ENCODE data around the gene BAX. TPM values are rescaled to one million over a fixed set of nuclear protein-coding genes. Genes with fewer than 3 reads are reported as not detected.
"Not testable (repeated sequence)": the region's sequence is repeated elsewhere in the genome, so short reads cannot be mapped to it uniquely, and the experiment has no call there.

Gene BAX
- total and polyA plus RNA-seq, 2 donors (not counting 1 experiment from before 2014, with no cell fraction given), result 95.3 to 109 TPM

DNA sequence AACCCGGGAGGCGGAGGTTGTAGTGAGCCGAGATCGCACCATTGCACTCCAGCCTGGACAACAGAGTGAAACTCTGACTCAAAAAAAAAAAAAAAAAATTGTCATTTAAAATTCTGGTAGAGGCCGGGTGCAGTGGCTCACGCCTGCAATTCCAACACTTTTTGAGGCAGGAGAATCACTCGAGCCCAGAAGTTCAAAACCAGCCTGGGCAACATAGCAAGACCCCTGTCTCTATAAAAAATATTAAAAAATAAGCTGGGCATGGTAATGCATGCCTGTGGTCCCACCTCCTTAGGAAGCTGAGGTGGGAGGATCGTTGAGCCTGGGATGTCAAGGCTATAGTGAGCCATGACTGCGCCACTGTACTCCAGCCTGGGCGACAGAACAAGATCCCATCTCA lies 48.4 kb upstream of the BAX start:
- H3K27ac Mint-ChIP-seq, result no peak overlapping the region
- H3K79me2 ChIP-seq (ENCODE audit: control insufficient read depth, insufficient read depth, low read length), result peaks cover 17% of the 10 kb centered on the region
- POLR2A ChIA-PET, result interaction anchor here (0.7 kb wide), 2 partner anchors 47 to 652 kb away, joined by 3 to 6 read pairs; no protein-coding TSS in a partner anchor

DNA sequence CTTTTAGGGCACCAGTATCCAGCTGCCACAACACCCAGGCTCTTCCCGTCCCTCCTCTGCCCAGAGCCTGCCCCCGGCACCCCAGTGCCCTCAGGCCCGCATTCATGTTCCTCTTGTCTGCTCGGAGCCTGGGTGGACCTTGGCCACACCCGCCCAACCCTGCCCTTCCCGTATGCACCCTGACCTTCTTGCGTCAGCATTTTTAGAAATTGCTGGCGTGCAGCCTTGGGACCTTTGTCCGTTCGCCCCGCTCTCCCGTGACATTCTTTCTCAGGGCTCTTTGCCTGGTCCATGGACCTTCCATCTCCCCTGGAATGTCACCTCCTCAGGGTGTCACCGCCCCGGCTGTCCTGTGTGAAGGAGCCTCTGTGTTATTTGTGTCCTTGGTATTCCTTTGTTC lies 47.0 kb upstream of the BAX start:
- Histone ChIP-seq H4K20me1 (ENCODE audit: control insufficient read depth, insufficient read depth, low read length, poor library complexity, severe bottlenecking) (peaks cover 5% of the 10 kb centered on the region), H3K4me2 (replicated peaks; ENCODE audit: low read depth, low read length, poor library complexity, severe bottlenecking) (no peak overlapping the region), H3K9me3 (ENCODE audit: control extremely low read depth in 1 of 3, control insufficient read depth in 2 of 3, insufficient read depth in 1 of 3, low read length in 2 of 3) (peaks cover 0 to under 1% (median 0%) of the 10 kb centered on the region in 3 donors), H2AFZ (ENCODE audit: insufficient read depth, low read depth, low read length, poor library complexity, severe bottlenecking) (no peak overlapping the region), H3K4me3 (ENCODE audit: control extremely low read depth in 1 of 5, extremely low read depth in 1 of 5, insufficient read depth in 1 of 5, low read depth in 2 of 5, low read length in 4 of 5) (no peak overlapping the region), H3K4me1 (ENCODE audit: control insufficient read depth in 2 of 2, insufficient read depth in 2 of 2, low read length in 2 of 2) (peaks cover 4 to 8% of the 10 kb centered on the region in 2 donors), H3K36me3 (replicated peaks in 1 of 2; ENCODE audit: control extremely low read depth in 1 of 2, control insufficient read depth in 1 of 2, extremely low read depth in 1 of 2, insufficient read depth in 2 of 2, low read length in 1 of 2) (peaks cover 17 to 44% of the 10 kb centered on the region in 2 experiments), H3K27me3 (replicated peaks in 1 of 4; ENCODE audit: control extremely low read depth in 1 of 4, control insufficient read depth in 3 of 4, insufficient read depth in 4 of 4, low read length in 3 of 4) (no peaks in the 10 kb centered on the region), H3K9ac (ENCODE audit: low read length) (no peak overlapping the region), H3K79me2 (ENCODE audit: control insufficient read depth, insufficient read depth, low read length) (peaks cover 7% of the 10 kb centered on the region), H3K27ac (ENCODE audit: low read length in 2 of 2) (no peak overlapping the region)
- intact Hi-C loops (cut with micrococcal nuclease), result no loop called here
- Mint-ChIP-seq H3K9me3 (ENCODE audit: insufficient read depth) (no peaks in the 10 kb centered on the region), H3K27me3 (no peaks in the 10 kb centered on the region), H3K4me3 (no peak overlapping the region), H3K27ac (no peak overlapping the region), H3K4me1 (peaks cover 4% of the 10 kb centered on the region)
- no peak for TF ChIP-seq EZH2 (IDR thresholded peaks at IDR 0.05; ENCODE audit: borderline replicate concordance, insufficient read depth, low read depth, low read length, poor library complexity, severe bottlenecking)
- TF ChIP-seq, protein P1, sequence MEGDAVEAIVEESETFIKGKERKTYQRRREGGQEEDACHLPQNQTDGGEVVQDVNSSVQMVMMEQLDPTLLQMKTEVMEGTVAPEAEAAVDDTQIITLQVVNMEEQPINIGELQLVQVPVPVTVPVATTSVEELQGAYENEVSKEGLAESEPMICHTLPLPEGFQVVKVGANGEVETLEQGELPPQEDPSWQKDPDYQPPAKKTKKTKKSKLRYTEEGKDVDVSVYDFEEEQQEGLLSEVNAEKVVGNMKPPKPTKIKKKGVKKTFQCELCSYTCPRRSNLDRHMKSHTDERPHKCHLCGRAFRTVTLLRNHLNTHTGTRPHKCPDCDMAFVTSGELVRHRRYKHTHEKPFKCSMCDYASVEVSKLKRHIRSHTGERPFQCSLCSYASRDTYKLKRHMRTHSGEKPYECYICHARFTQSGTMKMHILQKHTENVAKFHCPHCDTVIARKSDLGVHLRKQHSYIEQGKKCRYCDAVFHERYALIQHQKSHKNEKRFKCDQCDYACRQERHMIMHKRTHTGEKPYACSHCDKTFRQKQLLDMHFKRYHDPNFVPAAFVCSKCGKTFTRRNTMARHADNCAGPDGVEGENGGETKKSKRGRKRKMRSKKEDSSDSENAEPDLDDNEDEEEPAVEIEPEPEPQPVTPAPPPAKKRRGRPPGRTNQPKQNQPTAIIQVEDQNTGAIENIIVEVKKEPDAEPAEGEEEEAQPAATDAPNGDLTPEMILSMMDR (IDR thresholded peaks at IDR 0.05), result no peak
- DNase-seq, result no peak
- 96% methylated on average over 12 of the region's 14 CpGs for WGBS (ENCODE audit: insufficient coverage)
- ChIA-PET POLR2A (no interaction called here), CTCF (no interaction called here)
- no peak for ATAC-seq (ENCODE audit: low read depth)

More for the DNA sequence above, 48.4 kb upstream of the BAX start:
- DNase-seq (no peak), ATAC-seq (ENCODE audit: low read depth) (no peak)
- H3K4me2 ChIP-seq (replicated peaks; ENCODE audit: low read depth, low read length, poor library complexity, severe bottlenecking), result no peak overlapping the region
- intact Hi-C loops (cut with micrococcal nuclease), result no loop called here
- H3K4me1 Mint-ChIP-seq, result peaks cover 12% of the 10 kb centered on the region
- no peaks in the 10 kb centered on the region for H3K9me3 Mint-ChIP-seq (ENCODE audit: insufficient read depth)
- H3K4me3 Mint-ChIP-seq, result no peak overlapping the region
- no peaks in the 10 kb centered on the region for H3K27me3 Mint-ChIP-seq
- TF ChIP-seq, protein P1 (IDR thresholded peaks at IDR 0.05), result no peak
- no peak for TF ChIP-seq EZH2 (IDR thresholded peaks at IDR 0.05; ENCODE audit: borderline replicate concordance, insufficient read depth, low read depth, low read length, poor library complexity, severe bottlenecking)
- no peak overlapping the region for H3K27ac ChIP-seq (ENCODE audit: low read length in 2 of 2)
- WGBS (ENCODE audit: insufficient coverage), result 100% methylated on average over 1 of the region's 10 CpGs
- peaks cover 15 to 39% of the 10 kb centered on the region in 2 experiments for H3K36me3 ChIP-seq (replicated peaks in 1 of 2; ENCODE audit: control extremely low read depth in 1 of 2, control insufficient read depth in 1 of 2, extremely low read depth in 1 of 2, insufficient read depth in 2 of 2, low read length in 1 of 2)
- no peak overlapping the region for H3K4me3 ChIP-seq (ENCODE audit: control extremely low read depth in 1 of 5, extremely low read depth in 1 of 5, insufficient read depth in 1 of 5, low read depth in 2 of 5, low read length in 4 of 5)
- H3K9ac ChIP-seq (ENCODE audit: low read length), result no peak overlapping the region
- peaks cover 5 to 14% of the 10 kb centered on the region in 2 donors for H3K4me1 ChIP-seq (ENCODE audit: control insufficient read depth in 2 of 2, insufficient read depth in 2 of 2, low read length in 2 of 2)
- no peaks in the 10 kb centered on the region for H3K9me3 ChIP-seq (ENCODE audit: control extremely low read depth in 1 of 3, control insufficient read depth in 2 of 3, insufficient read depth in 1 of 3, low read length in 2 of 3)
- H2AFZ ChIP-seq (ENCODE audit: insufficient read depth, low read depth, low read length, poor library complexity, severe bottlenecking), result no peak overlapping the region
- CTCF ChIA-PET, result no interaction called here
- no peaks in the 10 kb centered on the region for H3K27me3 ChIP-seq (replicated peaks in 1 of 4; ENCODE audit: control extremely low read depth in 1 of 4, control insufficient read depth in 3 of 4, insufficient read depth in 4 of 4, low read length in 3 of 4)
- peaks cover 8% of the 10 kb centered on the region for H4K20me1 ChIP-seq (ENCODE audit: control insufficient read depth, insufficient read depth, low read length, poor library complexity, severe bottlenecking)

DNA sequence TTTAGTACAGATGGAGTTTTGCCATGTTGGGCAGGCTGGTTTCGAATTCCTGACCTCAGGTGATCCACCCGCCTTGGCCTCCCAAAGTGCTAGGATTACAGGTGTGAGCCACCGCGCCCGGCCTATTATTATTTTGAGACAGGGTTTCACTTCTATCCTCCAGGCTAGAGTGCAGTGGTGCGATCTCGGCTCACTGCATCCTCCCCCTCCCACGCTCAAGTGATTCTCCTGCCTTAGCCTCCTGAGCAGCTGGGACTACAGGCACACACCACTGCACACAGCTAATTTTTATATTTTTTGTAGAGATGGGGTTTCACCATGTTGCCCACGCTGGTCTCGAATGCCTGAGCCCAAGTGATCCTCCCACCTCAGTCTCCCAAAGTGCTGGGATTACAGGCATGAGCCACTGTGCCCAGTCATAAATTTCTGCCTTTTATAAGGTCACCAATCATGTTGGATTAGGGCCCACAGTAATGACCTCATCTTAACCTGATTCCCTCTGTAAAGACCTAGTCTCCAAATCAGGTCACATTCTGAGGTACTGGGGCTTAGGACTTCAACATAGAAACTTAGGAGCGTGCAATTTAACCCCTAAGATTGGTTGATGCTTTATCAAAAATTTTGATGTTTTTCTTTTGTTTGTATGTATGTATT lies 45.1 kb upstream of the BAX start:
- H2AFZ ChIP-seq (ENCODE audit: insufficient read depth, low read depth, low read length, poor library complexity, severe bottlenecking); H3K4me3 ChIP-seq (ENCODE audit: control extremely low read depth in 1 of 5, extremely low read depth in 1 of 5, insufficient read depth in 1 of 5, low read depth in 2 of 5, low read length in 4 of 5); H3K4me1 Mint-ChIP-seq; DNase-seq; H3K9me3 Mint-ChIP-seq (ENCODE audit: insufficient read depth); H3K27me3 Mint-ChIP-seq; H3K9ac ChIP-seq (ENCODE audit: low read length); H3K9me3 ChIP-seq (ENCODE audit: control extremely low read depth in 1 of 3, control insufficient read depth in 2 of 3, insufficient read depth in 1 of 3, low read length in 2 of 3); H3K4me1 ChIP-seq (ENCODE audit: control insufficient read depth in 2 of 2, insufficient read depth in 2 of 2, low read length in 2 of 2); H4K20me1 ChIP-seq (ENCODE audit: control insufficient read depth, insufficient read depth, low read length, poor library complexity, severe bottlenecking); H3K4me3 Mint-ChIP-seq; H3K27me3 ChIP-seq (replicated peaks in 1 of 4; ENCODE audit: control extremely low read depth in 1 of 4, control insufficient read depth in 3 of 4, insufficient read depth in 4 of 4, low read length in 3 of 4); intact Hi-C loops (cut with micrococcal nuclease); H3K4me2 ChIP-seq (replicated peaks; ENCODE audit: low read depth, low read length, poor library complexity, severe bottlenecking); H3K79me2 ChIP-seq (ENCODE audit: control insufficient read depth, insufficient read depth, low read length); H3K27ac ChIP-seq (ENCODE audit: low read length in 2 of 2): not testable (repeated sequence)
- H3K27ac Mint-ChIP-seq, result peak overlapping the region; percentile 20
- ATAC-seq (ENCODE audit: low read depth), result peak; percentile 24
- POLR2A ChIA-PET, result interaction anchor here (0.7 kb wide), 1 partner anchor 862 kb away, joined by 5 read pairs; no protein-coding TSS in a partner anchor
- peaks cover 15 to 56% of the 10 kb centered on the region in 2 experiments for H3K36me3 ChIP-seq (replicated peaks in 1 of 2; ENCODE audit: control extremely low read depth in 1 of 2, control insufficient read depth in 1 of 2, extremely low read depth in 1 of 2, insufficient read depth in 2 of 2, low read length in 1 of 2)
- CTCF ChIA-PET, result interaction anchor here (0.6 kb wide), 1 partner anchor 641 kb away, joined by 3 read pairs; no protein-coding TSS in a partner anchor
- WGBS (ENCODE audit: insufficient coverage), result 34% methylated on average over 5 of the region's 11 CpGs
